Measurements from ENCODE around the gene CD3D.

The CD3D gene

DNA sequence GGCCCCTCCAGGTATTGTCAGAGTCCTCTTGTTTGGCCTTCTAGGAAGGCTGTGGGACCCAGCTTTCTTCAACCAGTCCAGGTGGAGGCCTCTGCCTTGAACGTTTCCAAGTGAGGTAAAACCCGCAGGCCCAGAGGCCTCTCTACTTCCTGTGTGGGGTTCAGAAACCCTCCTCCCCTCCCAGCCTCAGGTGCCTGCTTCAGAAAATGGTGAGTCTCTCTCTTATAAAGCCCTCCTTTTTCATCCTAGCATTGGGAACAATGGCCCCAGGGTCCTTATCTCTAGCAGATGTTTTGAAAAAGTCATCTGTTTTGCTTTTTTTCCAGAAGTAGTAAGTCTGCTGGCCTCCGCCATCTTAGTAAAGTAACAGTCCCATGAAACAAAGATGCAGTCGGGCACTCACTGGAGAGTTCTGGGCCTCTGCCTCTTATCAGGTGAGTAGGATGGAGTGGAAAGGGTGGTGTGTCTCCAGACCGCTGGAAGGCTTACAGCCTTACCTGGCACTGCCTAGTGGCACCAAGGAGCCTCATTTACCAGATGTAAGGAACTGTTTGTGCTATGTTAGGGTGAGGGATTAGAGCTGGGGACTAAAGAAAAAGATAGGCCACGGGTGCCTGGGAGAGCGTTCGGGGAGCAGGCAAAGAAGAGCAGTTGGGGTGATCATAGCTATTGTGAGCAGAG, 37.8 kb downstream of the CD3D start, which contains the start of gene CD3E:
TSS of gene CD3E (plus strand) at position 163 of the 681 bp plus-strand sequence. CDS start at position 386, 223 bp downstream.
- DNase-seq (ENCODE audit: insufficient read length, low spot score) (no peak), FAIRE-seq (no peak)

DNA sequence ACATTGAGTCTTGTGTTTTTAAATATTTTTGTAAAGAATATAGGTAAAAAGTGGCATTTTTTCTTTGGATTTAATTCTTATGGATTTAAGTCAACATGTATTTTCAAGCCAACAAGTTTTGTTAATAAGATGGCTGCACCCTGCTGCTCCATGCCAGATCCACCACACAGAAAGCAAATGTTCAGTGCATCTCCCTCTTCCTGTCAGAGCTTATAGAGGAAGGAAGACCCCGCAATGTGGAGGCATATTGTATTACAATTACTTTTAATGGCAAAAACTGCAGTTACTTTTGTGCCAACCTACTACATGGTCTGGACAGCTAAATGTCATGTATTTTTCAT, 38.3 kb downstream of the CD3D start:
- no peak for FAIRE-seq
- no peak for DNase-seq (ENCODE audit: insufficient read length, low spot score)

DNA sequence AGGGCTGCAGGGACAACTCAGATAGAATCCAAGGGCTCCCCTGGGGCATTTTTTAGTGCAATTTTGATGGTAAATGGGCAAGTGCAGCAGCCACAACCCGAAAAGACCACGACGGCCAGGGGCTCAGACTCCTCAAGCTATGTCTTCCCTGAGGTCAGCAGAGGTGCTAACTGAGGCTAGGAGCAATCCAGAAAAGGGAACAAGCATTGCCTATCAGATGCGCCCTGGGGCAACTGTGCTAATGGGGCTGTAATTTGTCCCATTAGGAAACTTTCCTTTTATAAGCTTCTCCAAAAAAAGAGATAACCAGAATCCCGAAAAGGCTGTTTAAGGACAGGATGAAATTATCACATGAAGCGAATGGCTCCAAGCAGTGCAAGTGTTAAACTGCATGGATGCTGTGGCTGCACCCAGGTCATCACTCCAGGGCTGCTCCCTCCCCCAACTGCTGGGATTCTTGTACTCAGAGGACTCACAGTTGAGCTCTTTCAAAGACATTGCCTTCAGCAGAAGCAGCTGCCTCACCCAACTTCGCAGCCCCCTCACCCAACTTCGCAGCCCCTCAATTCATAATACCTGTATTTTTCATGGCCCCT, 40.8 kb downstream of the CD3D start:
- FAIRE-seq: no peak
- no peak for DNase-seq (ENCODE audit: insufficient read length, low spot score)

DNA sequence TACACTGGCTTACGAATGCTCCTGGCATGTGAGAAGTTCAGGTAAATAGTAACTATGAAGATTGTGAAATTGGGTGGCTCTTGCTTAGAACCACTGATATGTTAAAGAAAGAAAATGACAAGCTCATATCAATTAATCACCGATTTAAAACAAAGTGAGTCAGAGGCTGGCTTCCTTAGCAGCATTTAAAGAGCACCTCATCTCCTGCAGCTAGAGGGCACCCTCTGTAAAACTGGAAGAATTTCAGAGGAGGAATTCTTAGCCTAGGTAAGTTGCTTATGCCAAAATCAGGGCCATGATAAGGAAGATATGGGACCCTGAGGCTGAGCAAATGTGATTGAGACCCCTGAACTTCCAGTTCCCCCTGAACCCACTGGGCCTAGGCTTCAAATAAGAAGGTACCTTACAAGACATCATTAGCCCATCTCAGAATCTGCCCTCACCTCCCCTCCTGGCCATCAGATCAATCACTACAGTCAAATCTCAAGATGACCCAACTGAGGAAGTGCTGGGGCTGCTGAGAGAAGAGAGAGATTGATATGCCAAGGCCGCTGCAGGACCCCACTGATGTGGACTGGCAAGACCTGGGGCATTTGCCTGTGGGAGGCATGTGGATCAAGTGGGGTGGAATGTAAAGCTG, 46.6 kb downstream of the CD3D start:
- FAIRE-seq: peak; percentile 59
- no peak for DNase-seq (ENCODE audit: insufficient read length, low spot score)

DNA sequence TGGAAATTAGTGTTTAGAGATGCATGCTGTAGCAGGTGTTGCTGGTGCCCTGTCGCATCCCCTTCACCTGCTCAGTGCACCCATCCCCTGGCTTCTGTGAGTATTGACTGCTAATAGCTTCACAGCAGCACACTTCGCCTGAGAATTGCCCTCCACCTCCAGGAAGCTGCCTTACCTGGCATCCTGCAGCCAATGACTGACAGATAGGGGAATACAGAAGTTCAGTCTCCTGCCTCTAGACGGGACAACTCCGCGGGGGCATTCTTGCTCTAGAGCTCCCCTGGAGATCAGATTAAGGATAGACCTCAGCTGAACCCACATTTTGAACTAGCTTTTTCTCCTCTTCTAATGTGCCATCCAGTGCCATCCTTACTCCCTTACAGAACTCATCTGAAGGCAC, 47.3 kb downstream of the CD3D start:
- DNase-seq (ENCODE audit: insufficient read length, low spot score) (no peak), FAIRE-seq (no peak)

DNA sequence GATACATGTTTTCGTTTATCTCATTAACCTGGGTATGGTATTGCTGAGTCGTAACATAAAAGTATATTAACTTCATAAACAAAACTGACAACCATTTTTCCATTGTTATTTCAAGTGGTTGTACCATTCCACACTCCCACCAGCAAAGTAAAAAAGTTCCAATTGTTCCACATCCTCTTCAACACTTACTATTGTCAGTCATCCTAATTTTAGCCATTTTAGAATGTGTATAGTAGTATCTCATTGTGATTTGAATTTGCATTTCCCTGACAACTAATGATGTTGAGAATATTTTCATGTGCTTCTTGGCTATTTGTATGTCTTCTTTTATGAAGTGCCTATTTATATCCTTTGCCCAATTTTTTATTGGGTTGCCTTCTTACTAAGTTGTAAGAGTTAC, 48.5 kb downstream of the CD3D start:
- FAIRE-seq: no peak

DNA sequence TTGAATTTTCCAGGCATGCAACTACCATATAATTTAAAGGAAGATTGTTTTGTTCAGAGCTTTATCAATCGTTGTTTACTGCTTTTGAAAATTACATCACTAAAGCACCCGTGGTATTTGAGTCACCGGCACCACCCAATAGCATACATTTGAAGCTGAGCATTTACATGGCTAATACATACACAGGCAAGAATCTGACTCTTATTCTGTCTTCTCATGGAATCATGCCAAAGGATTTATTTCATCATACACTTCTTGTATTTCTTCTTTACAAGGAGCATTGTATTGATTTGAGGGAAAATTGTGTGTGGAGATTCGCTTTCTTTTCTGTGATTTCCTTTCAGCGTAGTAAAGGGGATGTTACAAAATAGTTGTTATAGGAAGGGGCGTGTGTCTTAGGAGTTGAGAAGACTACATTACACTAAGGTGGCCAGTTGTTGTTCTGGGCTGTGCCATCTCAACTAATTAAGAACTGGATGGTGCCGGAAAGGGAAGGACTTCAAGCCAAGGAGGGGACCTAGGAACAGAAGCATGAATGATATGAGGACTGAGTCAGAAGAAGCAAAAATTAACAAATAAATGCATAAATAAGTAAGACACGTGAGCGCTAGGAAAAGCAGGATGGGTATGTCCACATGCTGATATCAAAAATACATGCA, 50.9 kb downstream of the CD3D start:
- DNase-seq (ENCODE audit: insufficient read length, low spot score): no peak
- no peak for FAIRE-seq

More for the DNA sequence above, 48.5 kb downstream of the CD3D start:
- DNase-seq (ENCODE audit: insufficient read length, low spot score): no peak

DNA sequence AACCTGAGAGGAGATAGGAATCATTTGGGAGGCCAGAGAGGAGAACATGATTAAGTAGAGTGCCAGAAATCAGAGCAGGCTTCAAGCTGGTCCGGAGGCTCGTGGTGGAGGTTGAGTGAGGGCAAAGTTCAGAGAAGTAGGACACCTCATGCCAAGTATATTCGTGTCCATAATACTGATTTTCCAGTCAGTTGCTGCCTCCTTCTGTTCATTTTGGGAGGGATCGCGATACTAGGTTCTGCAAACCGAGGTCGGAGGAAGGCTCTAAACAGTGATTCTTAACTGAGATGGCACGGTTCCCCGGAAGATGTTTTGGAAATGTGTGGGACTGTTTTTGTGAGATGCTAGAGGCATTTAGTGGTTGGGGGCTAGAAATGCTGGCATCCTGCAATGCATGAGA, 51.6 kb downstream of the CD3D start:
- DNase-seq (ENCODE audit: insufficient read length, low spot score): no peak
- FAIRE-seq: peak; percentile 47

DNA sequence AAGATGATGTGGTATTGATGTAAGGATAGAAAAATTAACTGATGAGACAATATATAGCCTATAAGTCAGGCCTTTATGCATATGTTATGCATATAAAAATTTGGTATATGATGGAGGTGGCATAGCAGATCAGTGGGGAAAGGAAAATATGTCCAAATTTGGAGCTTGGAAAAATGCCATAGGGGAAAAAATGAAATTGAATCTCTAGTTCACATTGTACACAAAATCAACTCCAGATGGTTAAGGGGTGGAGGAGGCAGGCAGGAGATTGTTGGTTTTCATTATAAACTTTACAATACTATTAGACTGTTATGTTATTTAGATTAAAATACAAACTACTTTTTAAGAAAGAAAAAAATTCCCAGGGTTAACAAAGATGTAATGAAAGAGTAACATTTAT, 53.1 kb downstream of the CD3D start:
- no peak for FAIRE-seq
- no peak for DNase-seq (ENCODE audit: insufficient read length, low spot score)

Measured in GM19239 (cell line).